Central memory CD8-positive, alpha-beta T cell (primary cell): ENCODE results near the gene PLRG1.

Source experiments
- ATAC-seq: fragments of 150-1000 bp; cut with Tn5 transposase; replicated peaks from 2 replicates; pipeline ENCODE4 v1.10.0; 2022; ENCODE audit warnings: mild to moderate bottlenecking, moderate FRiP score, moderate number of reproducible peaks; ENCODE audit not compliant: poor library complexity, severe bottlenecking; ENCODE audit errors: extremely low read depth
- DNase-seq, 2 donors: peaks; one replicate each; pipeline ENCODE4 v3.0.0; 2021; ENCODE audit warnings: low spot score in 2 of 2
- H3K27ac Mint-ChIP-seq: one replicate; pipeline ENCODE4 v1.8.0; 2022; ENCODE audit warnings: low read depth, mild to moderate bottlenecking, moderate library complexity, mixed read lengths
- H3K27me3 Mint-ChIP-seq: one replicate; pipeline ENCODE4 v1.8.0; 2022; ENCODE audit warnings: mixed read lengths
- H3K36me3 Mint-ChIP-seq: one replicate; pipeline ENCODE4 v1.8.0; 2022; ENCODE audit warnings: mild to moderate bottlenecking, moderate library complexity, mixed read lengths; ENCODE audit not compliant: insufficient read depth
- H3K4me1 Mint-ChIP-seq: one replicate; pipeline ENCODE4 v1.8.0; 2022; ENCODE audit warnings: mixed read lengths
- H3K4me3 Mint-ChIP-seq: one replicate; pipeline ENCODE4 v1.8.0; 2022; ENCODE audit warnings: mild to moderate bottlenecking, moderate library complexity, mixed read lengths
- H3K9me3 Mint-ChIP-seq: one replicate; pipeline ENCODE4 v1.8.0; 2022; ENCODE audit warnings: mixed read lengths

PLRG1 gene

DNA sequence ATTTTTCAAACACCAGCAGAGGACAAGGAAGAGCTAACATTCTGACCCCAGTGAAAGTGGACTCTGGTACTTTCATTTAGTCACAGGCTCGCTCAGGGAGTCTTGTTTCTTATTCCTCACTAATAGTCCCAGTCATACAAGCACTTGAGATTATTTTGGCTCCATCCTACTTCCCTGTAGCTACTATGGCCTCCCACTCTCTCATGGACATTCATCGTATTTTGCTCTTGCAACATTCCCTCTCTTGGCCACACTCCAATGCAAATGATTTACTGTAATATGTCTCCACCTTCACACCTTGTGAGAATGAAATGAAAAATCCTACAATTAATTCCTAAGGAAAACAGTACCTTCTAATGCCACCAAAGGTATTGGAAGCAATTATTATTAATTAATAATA lies 21.3 kb downstream of the PLRG1 start:
- peaks cover 36% of the 10 kb centered on the region for H3K27me3 Mint-ChIP-seq
- no peaks in the 10 kb centered on the region for H3K9me3 Mint-ChIP-seq
- DNase-seq (no peak), ATAC-seq (no peak)
- H3K4me3 Mint-ChIP-seq = no peak overlapping the region
- H3K36me3 Mint-ChIP-seq = no peaks in the 10 kb centered on the region
- H3K4me1 Mint-ChIP-seq = no peaks in the 10 kb centered on the region
- no peak overlapping the region for H3K27ac Mint-ChIP-seq

DNA sequence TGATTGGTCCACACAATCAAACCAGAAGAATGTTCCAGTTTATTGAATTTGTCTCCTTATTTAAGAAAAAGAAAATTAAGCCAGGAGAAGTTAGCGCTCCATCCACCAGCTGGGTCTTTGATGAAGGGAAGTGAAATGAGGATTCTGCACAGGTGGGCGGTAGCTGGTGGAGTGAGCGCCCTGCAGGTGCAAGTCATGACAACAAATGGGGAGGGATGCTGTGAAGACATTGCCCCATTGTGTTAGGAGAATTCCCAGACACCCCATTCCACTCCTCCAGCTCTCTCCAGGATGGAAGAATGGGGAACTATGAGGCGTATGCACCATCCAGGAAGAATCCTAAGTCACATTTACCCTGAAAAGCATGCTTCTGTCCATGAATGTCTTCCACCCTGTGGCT lies 22.9 kb downstream of the PLRG1 start:
- ATAC-seq (no peak), DNase-seq (no peak)
- Mint-ChIP-seq H3K27ac (no peak overlapping the region), H3K9me3 (no peaks in the 10 kb centered on the region), H3K27me3 (peaks cover 49% of the 10 kb centered on the region), H3K4me1 (no peaks in the 10 kb centered on the region), H3K4me3 (no peak overlapping the region), H3K36me3 (no peaks in the 10 kb centered on the region)

DNA sequence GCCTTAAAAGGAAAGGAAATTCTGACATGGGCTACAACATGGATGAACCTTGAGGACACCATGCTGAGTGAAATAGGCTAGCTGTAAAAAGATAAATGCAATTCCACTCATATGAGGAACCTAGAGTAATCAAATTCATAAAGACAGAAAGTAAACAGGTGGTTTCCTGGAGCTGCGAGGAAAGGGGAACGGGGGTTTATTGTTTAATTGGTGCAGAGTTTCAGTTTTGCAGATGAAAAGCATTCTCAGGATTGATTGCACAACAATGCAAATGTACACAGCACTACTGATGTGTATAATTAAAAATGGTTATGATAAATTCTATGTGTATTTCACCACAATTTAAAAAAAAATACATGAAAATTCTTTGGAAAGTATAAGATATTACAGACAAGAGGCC lies 24.0 kb downstream of the PLRG1 start:
- no peak overlapping the region for H3K4me3 Mint-ChIP-seq
- ATAC-seq (no peak), DNase-seq (no peak)
- no peaks in the 10 kb centered on the region for H3K4me1 Mint-ChIP-seq
- H3K36me3 Mint-ChIP-seq = no peaks in the 10 kb centered on the region
- no peaks in the 10 kb centered on the region for H3K9me3 Mint-ChIP-seq
- no peak overlapping the region for H3K27ac Mint-ChIP-seq
- H3K27me3 Mint-ChIP-seq = peaks cover 55% of the 10 kb centered on the region

DNA sequence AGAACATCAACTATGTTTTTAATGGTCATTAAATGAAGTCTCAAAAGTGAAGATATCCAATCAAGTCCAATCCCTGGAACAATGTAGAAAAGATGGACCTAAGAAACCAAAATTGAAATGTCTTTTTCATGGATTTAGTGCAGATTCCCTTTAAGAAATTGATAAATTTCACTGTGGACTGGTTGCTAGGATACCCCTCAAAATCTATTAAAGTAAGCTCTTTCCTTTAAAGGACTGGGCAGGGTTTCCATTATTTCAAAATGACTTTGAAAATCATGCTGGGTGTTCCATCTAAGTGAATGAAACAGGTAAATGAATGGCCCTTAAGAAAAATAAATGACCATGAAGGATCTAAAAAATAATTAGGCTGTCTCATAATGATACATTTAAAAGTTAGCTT lies 28.6 kb downstream of the PLRG1 start:
- Mint-ChIP-seq H3K27ac (no peak overlapping the region), H3K4me3 (no peak overlapping the region), H3K4me1 (no peaks in the 10 kb centered on the region), H3K9me3 (no peaks in the 10 kb centered on the region), H3K36me3 (no peaks in the 10 kb centered on the region), H3K27me3 (peaks cover 78% of the 10 kb centered on the region)
- no peak for ATAC-seq
- no peak for DNase-seq

DNA sequence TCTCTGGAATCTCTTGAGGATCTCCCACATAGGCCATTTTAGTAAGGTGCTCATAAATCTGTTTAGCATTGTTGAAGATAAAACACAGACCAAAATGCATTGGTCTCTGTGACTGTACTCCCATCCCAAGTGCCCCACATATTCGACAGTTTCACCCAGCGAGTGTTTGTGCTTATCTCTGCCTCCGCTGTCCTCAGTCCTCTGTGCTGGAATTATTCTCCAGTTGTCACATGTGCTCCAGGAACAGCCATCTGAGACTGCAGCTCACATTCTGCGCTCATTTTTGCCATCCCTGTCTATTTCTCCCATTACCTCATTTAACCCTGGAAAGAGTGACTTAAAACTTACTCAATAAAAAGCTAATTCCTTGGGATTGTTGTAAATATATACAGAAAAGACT lies 31.0 kb downstream of the PLRG1 start:
- H3K9me3 Mint-ChIP-seq = no peaks in the 10 kb centered on the region
- no peak overlapping the region for H3K4me3 Mint-ChIP-seq
- DNase-seq = no peak
- ATAC-seq = no peak
- H3K4me1 Mint-ChIP-seq = no peaks in the 10 kb centered on the region
- H3K36me3 Mint-ChIP-seq = no peaks in the 10 kb centered on the region
- peaks cover 72% of the 10 kb centered on the region for H3K27me3 Mint-ChIP-seq
- H3K27ac Mint-ChIP-seq = no peak overlapping the region

DNA sequence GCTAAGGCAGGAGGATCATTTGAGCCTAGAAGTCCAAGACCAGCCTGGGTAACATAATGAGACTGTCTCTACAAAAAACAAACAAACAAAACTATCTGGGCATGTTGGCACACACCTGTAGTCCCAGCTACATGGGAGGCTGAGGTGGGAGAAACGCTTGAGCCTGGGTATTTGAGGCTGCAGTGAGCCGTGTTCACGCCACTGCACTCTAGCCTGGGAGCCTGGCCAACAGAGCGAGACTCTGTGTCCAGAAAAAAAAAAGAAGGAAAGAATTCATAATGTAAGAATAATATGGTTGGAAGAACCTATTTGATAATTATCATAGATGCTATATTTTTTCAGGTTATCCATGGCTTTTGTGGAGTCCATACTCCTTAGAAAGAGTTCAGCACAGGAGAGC lies 32.6 kb downstream of the PLRG1 start:
- peaks cover 76% of the 10 kb centered on the region for H3K27me3 Mint-ChIP-seq
- no peak for DNase-seq
- no peak overlapping the region for H3K27ac Mint-ChIP-seq

DNA sequence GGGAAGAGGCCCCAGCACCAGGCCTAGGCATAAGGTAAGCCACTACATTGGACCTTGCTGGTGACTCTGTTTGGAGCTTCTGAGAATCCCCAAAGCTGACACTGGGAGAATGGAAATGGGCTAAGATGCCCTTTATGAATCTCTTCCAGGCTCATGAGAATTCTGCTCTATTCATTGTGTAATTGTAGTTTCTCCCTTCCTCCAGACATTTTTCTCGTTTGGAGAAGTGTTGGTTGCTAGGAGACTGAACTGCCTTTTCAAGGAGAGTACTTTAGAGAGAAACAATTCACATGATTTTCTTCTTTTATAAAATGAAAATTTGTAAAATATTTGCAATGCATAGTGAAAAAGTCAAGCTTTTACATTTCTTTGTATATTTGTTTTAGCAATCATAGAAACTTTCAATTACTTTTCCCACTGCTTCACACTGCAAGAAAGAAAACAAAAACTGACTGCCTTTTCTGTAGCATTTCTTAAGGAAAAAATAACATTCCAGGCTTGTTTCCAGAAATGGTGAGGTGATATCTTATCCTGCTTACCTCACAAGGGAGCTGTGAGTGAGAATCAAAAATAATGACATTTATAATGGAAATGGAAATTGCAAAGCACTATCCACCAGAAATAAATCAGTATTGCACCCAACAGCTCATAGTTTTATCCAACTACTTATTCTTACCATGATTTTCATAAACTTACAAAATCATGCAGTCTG lies 33.7 kb downstream of the PLRG1 start:
- ATAC-seq (no peak), DNase-seq (no peak)
- no peak overlapping the region for H3K27ac Mint-ChIP-seq
- H3K36me3 Mint-ChIP-seq = no peaks in the 10 kb centered on the region
- H3K4me1 Mint-ChIP-seq = no peaks in the 10 kb centered on the region
- H3K4me3 Mint-ChIP-seq = no peak overlapping the region
- peaks cover 78% of the 10 kb centered on the region for H3K27me3 Mint-ChIP-seq
- no peaks in the 10 kb centered on the region for H3K9me3 Mint-ChIP-seq

More for the DNA sequence above, 32.6 kb downstream of the PLRG1 start:
- Mint-ChIP-seq H3K9me3 (no peaks in the 10 kb centered on the region), H3K4me1 (no peaks in the 10 kb centered on the region), H3K36me3 (no peaks in the 10 kb centered on the region), H3K4me3 (no peak overlapping the region)
- ATAC-seq = no peak

DNA sequence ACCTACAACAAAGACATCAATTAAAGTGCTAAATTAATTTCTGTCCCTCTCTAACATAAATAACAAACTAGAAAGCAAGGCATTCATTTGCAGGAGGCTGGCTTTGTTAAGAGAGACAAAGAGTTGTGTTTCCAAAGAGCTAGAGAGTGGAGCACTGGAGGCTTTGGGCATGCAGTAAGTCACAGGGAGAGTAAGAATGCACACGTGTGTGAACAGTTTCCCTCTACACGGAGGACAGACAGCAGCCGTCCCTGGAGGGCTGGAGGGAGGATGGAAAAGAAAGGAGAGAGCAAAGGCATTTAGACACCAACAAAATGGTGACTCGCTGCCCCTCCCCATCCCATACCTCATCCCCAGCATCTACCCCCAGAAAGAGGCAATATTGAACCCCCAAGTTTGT lies 38.2 kb downstream of the PLRG1 start:
- Mint-ChIP-seq H3K4me1 (no peaks in the 10 kb centered on the region), H3K4me3 (no peak overlapping the region), H3K9me3 (no peaks in the 10 kb centered on the region), H3K36me3 (no peaks in the 10 kb centered on the region), H3K27ac (no peak overlapping the region), H3K27me3 (peaks cover 90% of the 10 kb centered on the region)
- DNase-seq (no peak), ATAC-seq (no peak)

DNA sequence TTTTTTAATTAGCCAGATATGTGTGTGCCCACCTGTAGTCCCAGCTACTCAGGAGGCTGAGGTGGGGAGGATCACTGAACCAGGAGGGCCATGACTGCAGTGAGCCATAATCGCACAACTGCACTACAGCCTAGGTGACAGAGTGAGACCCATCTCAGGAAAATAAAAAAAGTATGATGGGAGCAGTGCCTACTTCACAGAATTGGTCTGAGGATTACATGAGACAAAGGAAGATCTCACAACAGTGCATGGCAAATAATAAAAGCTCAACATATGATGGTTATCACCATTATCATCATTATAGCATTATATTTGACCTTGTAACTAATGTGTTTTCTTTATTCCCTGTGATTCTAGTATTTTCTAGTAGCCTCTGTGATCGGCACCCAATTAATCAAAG lies 38.7 kb downstream of the PLRG1 start:
- H3K4me3 Mint-ChIP-seq = no peak overlapping the region
- H3K27me3 Mint-ChIP-seq = peaks cover 95% of the 10 kb centered on the region
- ATAC-seq (no peak), DNase-seq (no peak)
- H3K36me3 Mint-ChIP-seq = no peaks in the 10 kb centered on the region
- H3K4me1 Mint-ChIP-seq = no peaks in the 10 kb centered on the region
- H3K9me3 Mint-ChIP-seq = no peaks in the 10 kb centered on the region
- no peak overlapping the region for H3K27ac Mint-ChIP-seq

DNA sequence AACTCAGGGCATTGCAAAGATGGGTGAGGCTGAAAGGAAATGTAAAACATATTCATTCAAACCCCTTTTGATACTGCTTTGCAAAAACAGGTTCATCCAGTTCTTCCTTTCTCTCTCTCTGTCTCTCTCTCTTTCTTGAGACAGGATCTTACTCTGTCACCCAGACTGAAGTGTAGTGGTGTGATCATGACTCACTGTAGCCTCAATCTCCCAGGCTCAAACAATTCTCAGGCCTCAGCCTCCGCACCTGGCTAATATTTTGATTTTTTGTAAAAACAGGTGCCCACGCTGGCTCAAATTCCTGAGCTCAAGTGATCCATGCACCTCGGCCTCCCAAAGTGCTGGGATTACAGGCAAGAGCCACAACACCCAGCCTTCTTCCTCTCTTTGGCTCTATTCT lies 43.0 kb downstream of the PLRG1 start:
- no peaks in the 10 kb centered on the region for H3K9me3 Mint-ChIP-seq
- no peak for ATAC-seq
- no peak for DNase-seq
- H3K27ac Mint-ChIP-seq = no peak overlapping the region
- H3K36me3 Mint-ChIP-seq = no peaks in the 10 kb centered on the region
- H3K4me3 Mint-ChIP-seq = no peak overlapping the region
- H3K4me1 Mint-ChIP-seq = no peaks in the 10 kb centered on the region
- peaks cover 90% of the 10 kb centered on the region for H3K27me3 Mint-ChIP-seq

DNA sequence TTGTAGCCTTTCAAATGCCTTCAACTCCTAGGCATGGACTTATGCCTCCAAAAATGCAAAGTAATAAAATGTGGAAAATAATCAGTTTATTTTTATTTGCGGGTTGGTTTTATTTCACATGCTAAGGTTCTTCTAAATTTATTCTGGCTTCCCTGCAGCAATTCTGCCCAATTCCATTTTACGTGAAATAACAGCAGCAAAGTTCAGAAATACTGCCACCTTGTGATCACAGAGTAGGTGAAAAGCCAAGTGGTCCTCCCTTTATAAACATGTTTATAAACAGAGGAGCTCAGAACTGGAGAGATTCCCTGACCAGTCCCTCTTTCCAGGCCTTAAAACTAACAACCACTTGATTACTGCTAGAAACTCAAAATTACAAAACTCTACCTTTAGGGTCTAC lies 43.9 kb downstream of the PLRG1 start:
- DNase-seq = no peak
- H3K27me3 Mint-ChIP-seq = peaks cover 81% of the 10 kb centered on the region
- no peak for ATAC-seq
- no peaks in the 10 kb centered on the region for H3K36me3 Mint-ChIP-seq
- no peak overlapping the region for H3K27ac Mint-ChIP-seq
- no peak overlapping the region for H3K4me3 Mint-ChIP-seq
- H3K4me1 Mint-ChIP-seq = no peaks in the 10 kb centered on the region
- no peaks in the 10 kb centered on the region for H3K9me3 Mint-ChIP-seq

DNA sequence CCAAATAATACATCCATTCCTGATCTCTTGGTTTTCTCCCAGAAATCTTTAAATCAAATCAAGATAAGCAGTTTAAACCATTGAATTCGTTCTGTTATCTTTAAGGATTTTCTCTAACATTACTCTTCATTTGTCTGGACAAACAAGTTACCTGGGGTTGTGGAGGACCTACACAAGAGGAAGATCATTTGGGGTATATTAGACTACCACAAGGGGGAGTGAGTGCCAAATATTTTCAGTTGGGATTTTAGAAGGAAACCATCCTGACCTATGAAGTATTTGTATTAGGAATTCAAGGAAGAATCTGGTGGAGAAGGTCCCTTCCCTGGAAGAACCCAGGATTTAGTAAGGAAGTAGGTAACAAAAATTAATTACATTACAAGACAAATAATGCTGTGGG lies 46.6 kb downstream of the PLRG1 start:
- Mint-ChIP-seq H3K4me3 (no peak overlapping the region), H3K27ac (no peak overlapping the region), H3K4me1 (no peaks in the 10 kb centered on the region), H3K27me3 (peaks cover 78% of the 10 kb centered on the region), H3K9me3 (no peaks in the 10 kb centered on the region), H3K36me3 (no peaks in the 10 kb centered on the region)
- ATAC-seq (no peak), DNase-seq (no peak)

DNA sequence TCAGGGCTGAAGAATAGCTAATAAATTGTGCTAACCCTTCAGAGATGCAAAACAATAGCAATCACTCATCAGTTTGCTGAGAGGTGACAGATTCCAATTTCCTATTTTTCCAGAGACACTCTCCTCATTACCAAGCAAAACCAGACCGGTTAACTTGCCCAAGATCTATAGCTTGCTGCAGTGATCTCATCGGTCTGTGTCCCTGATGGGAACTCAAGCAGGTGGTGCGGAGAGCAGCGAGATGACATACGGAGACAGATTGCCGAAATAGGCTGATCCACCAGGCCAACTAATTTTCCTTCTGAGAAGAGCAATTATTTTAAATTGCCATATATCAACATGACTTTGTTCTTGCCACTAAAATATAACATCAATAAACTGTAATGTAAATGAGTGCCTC lies 48.1 kb downstream of the PLRG1 start:
- Mint-ChIP-seq H3K4me1 (no peaks in the 10 kb centered on the region), H3K27ac (no peak overlapping the region), H3K4me3 (no peak overlapping the region), H3K9me3 (no peaks in the 10 kb centered on the region), H3K36me3 (no peaks in the 10 kb centered on the region), H3K27me3 (peaks cover 71% of the 10 kb centered on the region)
- DNase-seq (no peak), ATAC-seq (no peak)

DNA sequence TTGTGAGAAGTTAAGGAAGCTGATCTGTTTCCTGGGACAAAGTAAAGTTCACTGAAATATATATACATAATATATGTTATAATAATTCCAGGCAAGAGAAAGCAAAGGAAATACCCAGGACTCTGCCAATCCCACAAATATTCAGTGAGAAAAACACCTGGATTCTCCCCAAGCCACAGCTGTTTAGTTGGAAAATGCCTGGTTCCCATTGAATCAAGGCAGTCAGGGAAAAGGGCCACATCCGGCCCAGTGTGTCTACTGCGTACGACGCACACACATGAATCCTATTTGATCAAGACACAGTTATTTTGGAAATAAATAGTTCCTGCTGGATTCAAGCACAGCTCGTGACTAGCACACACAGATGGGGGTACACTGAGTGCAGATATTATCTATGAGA lies 52.3 kb downstream of the PLRG1 start:
- Mint-ChIP-seq H3K27ac (no peak overlapping the region), H3K36me3 (no peaks in the 10 kb centered on the region), H3K27me3 (peaks cover 60% of the 10 kb centered on the region), H3K4me3 (no peak overlapping the region), H3K9me3 (no peaks in the 10 kb centered on the region), H3K4me1 (no peaks in the 10 kb centered on the region)
- no peak for ATAC-seq
- no peak for DNase-seq
